Erythroblast (primary cell): ENCODE results near the gene RPH3AL.

Source experiments
- GATA1 ChIP-seq: IDR thresholded peaks from 2 replicates; pipeline ENCODE4 v1.6.1; 2011; ENCODE audit warnings: low read depth, mild to moderate bottlenecking, control low read depth, low read length, moderate library complexity
- POLR2A ChIP-seq: IDR thresholded peaks from 2 replicates; pipeline ENCODE4 v1.6.1; 2011; ENCODE audit warnings: mild to moderate bottlenecking, low read length

DNA sequence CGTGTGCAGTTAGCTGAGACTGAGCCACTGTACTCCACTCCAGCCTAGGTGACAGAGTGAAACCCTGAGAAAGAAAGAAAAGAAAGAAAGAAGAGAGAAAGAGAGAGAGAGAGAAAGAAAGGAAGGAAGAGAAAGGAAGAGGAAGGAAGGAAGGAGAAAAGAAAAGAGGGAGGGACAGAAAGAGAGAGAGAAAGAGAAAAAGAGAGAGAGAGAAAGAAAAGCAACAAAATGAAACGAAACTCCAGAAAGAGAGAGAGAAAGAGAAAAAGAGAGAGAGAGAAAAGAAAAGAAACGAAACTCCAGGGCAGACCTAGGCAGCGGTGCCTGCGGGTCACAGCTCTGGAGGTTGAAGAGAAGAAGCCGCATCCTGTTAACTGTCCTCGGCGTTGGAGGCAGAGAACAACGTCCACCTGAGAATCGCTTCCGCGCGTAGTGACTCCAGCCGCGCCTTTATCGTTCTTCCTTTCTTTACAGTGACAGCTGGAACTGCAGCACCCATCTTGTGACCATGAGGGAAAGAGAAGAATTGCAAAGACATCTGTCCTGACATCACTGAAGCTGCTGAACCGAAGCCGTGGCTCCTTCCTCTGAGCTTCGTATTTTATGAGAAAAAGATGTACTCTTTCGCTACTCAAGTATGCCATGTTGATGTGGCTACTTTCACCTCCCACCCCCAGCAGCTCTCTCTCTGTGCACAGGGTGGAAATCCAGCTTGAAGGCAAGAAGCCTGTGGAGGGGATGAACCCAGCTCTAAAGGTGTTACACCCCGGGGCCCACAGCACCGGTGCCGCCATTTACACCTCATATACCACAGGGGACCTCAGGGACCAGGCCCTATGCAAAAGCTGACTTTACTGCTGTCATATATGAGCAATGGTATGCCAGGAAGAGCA, 114.3 kb downstream of the RPH3AL start:
- TF ChIP-seq POLR2A: no peak
- TF ChIP-seq GATA1: no peak
